Frontal cortex (tissue), 4 donors: ENCODE measurements around the gene FBXL20. TPM values are rescaled to one million over a fixed set of nuclear protein-coding genes. Genes with fewer than 3 reads are reported as not detected.
A peak's percentile ranks its signal among the peaks of the same experiment; 100 is the strongest.
"Not testable (repeated sequence)": the region's sequence is repeated elsewhere in the genome, so short reads cannot be mapped to it uniquely, and the experiment has no call there.

Source experiments
- DNase-seq, 2 donors: peaks; one replicate each; pipeline ENCODE4 v3.0.0; 2012; ENCODE audit warnings: low spot score in 2 of 2
- FAIRE-seq: peaks from 2 replicates; lab custom pipeline; 2012; peaks lifted over from hg19 to GRCh38; lab: Jason Lieb, UNC
- total RNA-seq: library from RNA; depleted of rRNA; stranded (reverse); fragments of >200 nt; gene quantifications from one replicate; pipeline ENCODE4 v1.2.3, GENCODE V29; 2014
- donor health status: control.
- donor health status: control.
- donor health status: control.

FBXL20 gene
- total RNA-seq, 1 donor from 2014 or later, result 18.3 TPM

DNA sequence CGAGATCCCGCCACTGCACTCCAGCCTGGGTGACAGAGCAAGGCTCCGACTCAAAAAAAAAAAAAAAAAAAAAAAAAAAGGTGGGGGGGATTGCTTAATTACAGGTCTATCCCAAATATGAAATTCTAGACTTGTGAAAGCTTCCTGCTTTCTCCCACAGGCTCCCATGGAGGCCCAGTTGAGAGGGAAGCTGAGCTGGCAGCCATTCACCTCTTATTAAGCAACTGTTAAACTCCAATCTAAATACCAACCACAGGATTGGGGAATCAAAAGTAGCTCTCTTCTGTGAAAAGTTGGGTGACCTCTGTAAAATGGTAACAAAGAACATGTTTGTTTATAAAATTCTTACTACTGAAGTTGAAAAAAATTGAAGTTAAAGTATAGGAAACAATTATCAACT, 129.9 kb downstream of the FBXL20 start:
- FAIRE-seq, result no peak
- no peak for DNase-seq

- FAIRE-seq (no peak), DNase-seq (peak in 1 of 2 donors; percentile 12)
Observed at GRCh38 chr17:39270923-39271322, 130.5 kb downstream of the FBXL20 start.

DNA sequence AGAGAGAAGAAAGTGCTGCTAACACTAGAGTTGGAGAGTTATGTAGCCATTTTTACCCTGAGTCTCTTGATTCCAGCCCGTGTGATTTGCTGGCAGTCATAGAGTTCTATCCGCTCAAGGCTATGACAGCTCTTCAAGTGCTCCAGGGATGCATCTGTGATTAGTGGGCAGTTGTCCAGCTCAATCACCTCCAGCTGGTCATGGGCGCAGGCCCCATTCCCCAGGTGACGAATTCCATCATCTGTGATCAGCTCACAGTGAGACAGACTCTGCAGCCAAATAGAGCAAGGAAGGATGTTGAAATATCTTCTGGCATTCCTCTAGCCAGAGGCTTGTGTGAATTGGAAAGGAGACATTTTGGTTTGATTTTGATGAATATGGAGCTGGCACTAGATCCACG, 137.3 kb downstream of the FBXL20 start:
- no peak for FAIRE-seq
- no peak for DNase-seq

- FAIRE-seq, result no peak
- DNase-seq, result no peak
Observed at GRCh38 chr17:39261286-39261685, 140.1 kb downstream of the FBXL20 start.

GRCh38 chr17:39252788-39253460, 148.5 kb downstream of the FBXL20 start:
- DNase-seq (no peak), FAIRE-seq (no peak)

GRCh38 chr17:39251997-39252396, 149.4 kb downstream of the FBXL20 start:
- DNase-seq (no peak), FAIRE-seq (no peak)

DNA sequence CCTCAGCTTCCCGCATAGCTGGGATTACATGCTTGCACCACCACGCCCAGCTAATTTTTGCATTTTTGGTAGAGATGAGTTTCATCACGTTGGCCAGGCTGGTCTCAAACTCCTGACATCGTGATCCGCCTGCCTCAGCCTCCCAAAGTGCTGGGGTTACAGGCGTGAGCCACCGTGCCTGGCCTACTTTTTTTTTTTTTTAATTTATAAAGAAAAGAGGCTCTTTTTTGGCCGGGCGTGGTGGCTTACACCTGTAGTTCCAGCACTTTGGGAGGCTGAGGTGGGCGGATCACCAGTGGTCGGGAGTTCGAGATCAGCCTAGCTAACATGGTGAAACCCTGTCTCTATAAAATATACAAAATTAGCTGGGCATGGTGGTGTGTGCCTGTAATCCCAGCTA, 151.3 kb downstream of the FBXL20 start:
- FAIRE-seq, result not testable (repeated sequence)

GRCh38 chr17:39246274-39246673, 155.2 kb downstream of the FBXL20 start:
- no peak for DNase-seq

More for the DNA sequence above, 151.3 kb downstream of the FBXL20 start:
- DNase-seq, result not testable (repeated sequence)

DNA sequence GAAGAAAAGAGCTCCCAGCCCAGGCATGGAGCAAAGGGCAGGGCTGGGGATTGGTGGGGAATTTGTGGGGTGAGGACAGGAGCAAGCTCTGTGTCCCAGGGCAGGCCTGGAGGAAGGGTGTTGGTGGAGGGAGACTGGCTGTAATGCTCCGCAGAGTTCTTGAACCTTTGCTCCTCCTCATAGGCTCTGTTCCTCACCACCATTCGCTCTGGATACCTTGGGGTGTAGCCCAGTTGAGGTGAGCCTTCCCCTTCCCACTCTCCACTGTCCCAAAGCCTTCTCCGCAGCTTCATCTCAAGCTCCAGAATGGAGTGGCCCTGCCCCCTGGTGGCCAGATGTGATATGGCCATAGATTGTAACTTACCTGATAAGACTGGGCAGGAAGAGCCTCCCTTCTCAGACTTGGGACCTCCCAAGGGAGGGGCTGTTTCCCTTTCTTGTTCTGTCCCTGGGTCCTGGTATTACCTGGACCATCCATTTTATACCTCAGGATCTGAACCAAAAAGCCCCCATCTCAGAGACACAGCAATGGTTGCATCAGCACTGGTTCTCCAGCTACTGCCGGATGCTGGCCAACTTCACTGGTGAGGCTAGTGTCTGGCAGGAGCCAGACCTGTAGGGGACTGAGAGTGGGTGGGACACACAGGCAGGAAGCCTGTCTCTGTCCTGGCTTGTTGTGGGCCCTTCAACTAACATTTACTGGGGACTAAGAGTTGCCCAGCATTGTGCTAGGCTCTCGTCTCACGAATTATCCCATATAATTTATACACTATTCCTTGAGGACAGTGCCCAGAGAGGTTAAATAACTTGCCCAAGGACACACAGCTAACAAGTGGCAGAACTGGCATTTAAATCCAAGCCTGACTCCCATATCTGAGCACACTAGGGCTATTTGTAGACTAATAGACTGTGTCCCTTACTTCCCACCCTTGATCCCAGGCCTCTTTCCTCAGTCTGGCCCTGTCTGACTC, 156.5 kb downstream of the FBXL20 start:
- DNase-seq (peak; percentile 62 to 81), FAIRE-seq (no peak)

More at GRCh38 chr17:39246274-39246673, 155.2 kb downstream of the FBXL20 start:
- no peak for FAIRE-seq

GRCh38 chr17:39244016-39244599, 157.3 kb downstream of the FBXL20 start:
- FAIRE-seq, result no peak
- no peak for DNase-seq

GRCh38 chr17:39243155-39243554, 158.3 kb downstream of the FBXL20 start:
- DNase-seq (no peak), FAIRE-seq (no peak)

GRCh38 chr17:39240631-39241030, 160.8 kb downstream of the FBXL20 start:
- DNase-seq (no peak), FAIRE-seq (no peak)

DNA sequence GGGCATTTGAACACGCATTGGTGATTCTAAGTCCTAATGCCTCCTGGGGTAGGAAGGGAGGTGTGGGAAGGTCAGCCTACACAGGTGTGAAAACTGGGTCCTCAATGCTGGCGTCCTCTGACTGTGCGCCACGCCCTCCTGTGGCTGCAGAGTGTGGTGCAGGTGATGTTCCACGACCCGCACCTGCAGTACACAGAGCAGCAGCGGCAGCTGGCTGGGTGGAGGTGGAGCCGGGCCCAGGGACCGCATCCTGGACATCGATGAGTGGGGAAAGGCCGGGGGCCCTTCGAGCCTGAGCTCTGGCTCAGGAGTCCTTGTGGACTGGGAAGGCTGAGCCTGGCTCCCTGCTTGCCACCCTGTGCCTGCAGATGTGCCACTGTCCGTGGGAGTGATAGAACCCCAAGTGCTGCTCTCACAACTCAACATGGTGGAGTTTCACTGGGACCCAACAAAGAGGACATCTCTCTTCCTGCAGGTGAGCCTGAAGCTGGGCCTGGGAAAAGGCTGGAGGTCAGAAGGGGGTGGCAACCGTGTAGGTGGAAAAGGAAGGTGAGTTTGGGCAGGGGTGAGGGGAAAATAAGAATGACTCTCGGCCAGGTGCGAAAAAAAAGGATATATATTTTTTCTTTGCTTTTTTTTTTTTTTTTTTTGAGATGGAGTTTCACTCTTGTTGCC, 161.6 kb downstream of the FBXL20 start:
- FAIRE-seq, result no peak
- DNase-seq, result no peak

DNA sequence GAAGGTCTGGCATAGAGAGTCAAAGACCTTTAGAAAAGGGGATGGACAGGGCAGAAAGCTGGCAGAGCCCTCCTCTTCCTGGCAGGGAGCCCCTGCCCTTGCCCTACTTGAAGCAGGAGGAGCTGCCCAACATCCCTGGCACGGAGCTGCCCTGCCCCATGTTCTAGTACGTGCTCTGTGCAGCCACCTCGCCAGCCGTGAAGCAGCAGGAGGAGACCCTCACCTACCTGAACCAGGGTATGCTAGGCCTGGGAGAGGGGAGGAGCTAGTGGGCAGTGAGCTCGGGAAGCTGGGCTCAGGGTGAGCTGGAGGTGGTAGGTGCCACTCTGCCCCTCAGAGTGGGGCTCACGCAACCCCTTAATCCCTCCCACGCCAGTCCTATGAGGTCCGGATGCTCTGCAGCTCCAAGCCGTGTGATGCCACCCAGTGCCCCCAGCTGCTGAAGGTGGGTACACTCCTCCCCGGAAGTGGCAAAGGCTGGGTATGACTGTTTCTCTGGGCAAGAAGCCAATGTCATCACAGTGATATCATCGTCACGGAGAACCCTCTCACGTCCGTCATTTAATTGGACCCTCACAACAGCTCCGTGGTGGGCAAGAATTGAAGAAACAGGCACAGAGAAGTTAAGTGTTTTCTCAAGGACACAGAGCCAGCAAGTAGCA, 163.0 kb downstream of the FBXL20 start:
- DNase-seq (no peak), FAIRE-seq (no peak)

GRCh38 chr17:39237586-39237985, 163.8 kb downstream of the FBXL20 start:
- DNase-seq (no peak), FAIRE-seq (no peak)

DNA sequence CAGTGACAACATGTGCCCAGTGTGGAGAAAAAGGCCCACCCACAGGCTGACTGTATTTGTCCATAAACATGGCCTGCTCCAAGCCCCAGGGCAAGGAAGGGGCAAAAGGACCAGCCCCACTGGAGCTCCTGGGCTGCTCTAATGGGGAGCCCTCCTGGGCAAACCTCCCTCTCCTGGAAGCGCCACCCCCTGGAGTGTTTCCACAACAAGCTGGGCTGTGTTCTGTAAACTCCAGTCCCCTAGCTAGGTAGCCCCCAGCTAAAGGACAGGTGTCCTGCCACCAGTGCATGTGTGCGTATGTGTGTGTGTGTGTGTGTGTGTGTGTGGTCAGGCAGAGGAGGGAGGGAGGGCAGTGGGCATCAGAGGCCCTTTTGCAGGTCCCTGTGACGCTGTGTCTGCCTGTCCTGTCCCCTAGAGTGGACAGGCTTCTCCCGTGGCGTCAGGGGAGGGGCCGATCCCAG, 164.4 kb downstream of the FBXL20 start:
- no peak for DNase-seq
- FAIRE-seq, result no peak

GRCh38 chr17:39236450-39236927, 164.9 kb downstream of the FBXL20 start:
- no peak for FAIRE-seq

GRCh38 chr17:39235555-39236449, 165.6 kb downstream of the FBXL20 start:
- DNase-seq (no peak), FAIRE-seq (no peak)

More at GRCh38 chr17:39236450-39236927, 164.9 kb downstream of the FBXL20 start:
- DNase-seq, result no peak
